NOMO-1 treated with dmso at 0.1 percent for 144 hours (cell line): ENCODE measurements around the gene CCDC170.
"Not testable (repeated sequence)": the region's sequence is repeated elsewhere in the genome, so short reads cannot be mapped to it uniquely, and the experiment has no call there.

ENCODE experiments used
- DNase-seq: peaks from one replicate; lab custom pipeline; 2025; ENCODE audit not compliant: unreplicated experiment; lab: John Stamatoyannopoulos, UW

CCDC170 gene, protein sequence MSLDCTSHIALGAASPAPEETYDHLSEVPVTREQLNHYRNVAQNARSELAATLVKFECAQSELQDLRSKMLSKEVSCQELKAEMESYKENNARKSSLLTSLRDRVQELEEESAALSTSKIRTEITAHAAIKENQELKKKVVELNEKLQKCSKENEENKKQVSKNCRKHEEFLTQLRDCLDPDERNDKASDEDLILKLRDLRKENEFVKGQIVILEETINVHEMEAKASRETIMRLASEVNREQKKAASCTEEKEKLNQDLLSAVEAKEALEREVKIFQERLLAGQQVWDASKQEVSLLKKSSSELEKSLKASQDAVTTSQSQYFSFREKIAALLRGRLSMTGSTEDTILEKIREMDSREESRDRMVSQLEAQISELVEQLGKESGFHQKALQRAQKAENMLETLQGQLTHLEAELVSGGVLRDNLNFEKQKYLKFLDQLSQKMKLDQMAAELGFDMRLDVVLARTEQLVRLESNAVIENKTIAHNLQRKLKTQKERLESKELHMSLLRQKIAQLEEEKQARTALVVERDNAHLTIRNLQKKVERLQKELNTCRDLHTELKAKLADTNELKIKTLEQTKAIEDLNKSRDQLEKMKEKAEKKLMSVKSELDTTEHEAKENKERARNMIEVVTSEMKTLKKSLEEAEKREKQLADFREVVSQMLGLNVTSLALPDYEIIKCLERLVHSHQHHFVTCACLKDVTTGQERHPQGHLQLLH

DNA sequence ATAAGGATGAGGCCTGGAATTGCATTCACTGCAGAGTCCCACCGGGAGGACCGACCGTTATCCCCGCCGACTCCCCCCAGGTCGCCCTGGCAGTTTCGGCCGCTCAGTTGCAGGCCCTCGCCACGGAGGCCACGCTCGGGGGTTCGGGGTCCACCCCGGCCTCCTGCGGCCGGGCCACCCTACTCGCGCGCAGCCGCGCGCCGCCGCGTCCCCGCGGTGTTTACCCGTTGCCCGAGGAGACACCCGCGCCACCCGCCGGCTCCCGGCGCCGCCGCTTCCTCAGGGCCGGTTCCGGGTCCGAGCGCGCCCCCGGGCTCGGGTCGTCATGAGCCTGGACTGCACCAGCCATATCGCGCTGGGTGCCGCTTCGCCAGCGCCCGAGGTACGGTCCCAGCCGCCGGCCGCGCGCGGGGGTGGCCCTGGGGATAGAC is at the start of gene CCDC170:
Gene CCDC170, plus strand, starts transcription at position 214 of the 431 bp plus-strand sequence. Its CDS starts 112 bp downstream, at position 326.
- no peak for DNase-seq

DNA sequence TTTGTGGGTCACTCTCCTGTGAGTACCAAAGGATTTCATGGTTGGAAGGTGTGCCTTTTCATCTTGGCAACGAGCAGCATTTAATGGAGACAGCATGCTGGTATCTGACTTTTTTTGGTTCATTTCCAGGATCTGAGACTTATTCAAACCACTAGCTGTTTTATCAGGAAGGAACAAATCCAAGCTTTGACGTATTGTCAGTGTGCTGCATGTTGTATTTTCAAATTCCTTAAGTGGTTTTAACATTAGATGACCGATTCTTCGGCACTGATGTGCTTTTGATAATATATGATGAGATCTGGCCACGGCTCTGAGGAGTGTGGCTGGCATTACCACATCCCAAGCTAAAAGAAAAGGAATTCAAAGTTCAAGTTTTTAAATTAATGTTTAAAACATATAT is 48.3 kb upstream of the CCDC170 start:
- DNase-seq: no peak

DNA sequence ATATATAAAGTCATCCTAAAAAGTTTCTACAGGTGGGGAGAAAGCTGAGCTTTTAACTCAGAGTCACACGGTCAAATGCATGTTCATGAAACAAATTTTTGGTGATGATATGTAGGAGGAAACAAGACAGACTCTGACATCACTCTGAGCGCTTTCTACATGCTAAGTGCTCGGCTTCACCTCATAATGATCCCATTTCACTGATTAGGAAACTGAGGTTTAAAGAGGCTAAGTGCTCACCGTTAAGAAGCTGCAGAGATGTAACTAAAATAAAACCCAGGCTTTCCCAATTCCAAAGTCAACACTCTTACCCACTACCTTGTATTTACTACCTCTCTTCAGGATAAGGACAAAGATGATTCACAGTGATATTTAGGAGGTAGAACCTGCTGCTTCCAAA is 46.6 kb upstream of the CCDC170 start:
- no peak for DNase-seq

GRCh38 chr6:151448623-151449022 is 45.2 kb upstream of the CCDC170 start:
- DNase-seq: no peak

DNA sequence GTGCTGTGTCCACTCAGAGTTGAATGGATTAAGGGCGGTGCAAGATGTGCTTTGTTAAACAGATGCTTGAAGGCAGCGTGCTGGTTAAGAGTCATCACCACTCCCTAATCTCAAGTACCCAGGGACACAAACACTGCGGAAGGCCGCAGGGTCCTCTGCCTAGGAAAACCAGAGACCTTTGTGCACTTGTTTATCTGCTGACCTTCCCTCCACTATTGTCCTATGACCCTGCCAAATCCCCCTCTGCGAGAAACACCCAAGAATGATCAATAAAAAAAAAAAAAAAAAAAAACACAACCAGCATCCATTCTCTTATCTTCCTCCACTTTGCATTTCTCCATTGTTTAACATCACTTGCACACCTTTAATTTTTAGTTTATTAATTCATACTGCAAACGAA is 42.9 kb upstream of the CCDC170 start:
- not testable (repeated sequence) for DNase-seq

GRCh38 chr6:151451417-151451949 is 42.3 kb upstream of the CCDC170 start:
- DNase-seq: no peak

DNA sequence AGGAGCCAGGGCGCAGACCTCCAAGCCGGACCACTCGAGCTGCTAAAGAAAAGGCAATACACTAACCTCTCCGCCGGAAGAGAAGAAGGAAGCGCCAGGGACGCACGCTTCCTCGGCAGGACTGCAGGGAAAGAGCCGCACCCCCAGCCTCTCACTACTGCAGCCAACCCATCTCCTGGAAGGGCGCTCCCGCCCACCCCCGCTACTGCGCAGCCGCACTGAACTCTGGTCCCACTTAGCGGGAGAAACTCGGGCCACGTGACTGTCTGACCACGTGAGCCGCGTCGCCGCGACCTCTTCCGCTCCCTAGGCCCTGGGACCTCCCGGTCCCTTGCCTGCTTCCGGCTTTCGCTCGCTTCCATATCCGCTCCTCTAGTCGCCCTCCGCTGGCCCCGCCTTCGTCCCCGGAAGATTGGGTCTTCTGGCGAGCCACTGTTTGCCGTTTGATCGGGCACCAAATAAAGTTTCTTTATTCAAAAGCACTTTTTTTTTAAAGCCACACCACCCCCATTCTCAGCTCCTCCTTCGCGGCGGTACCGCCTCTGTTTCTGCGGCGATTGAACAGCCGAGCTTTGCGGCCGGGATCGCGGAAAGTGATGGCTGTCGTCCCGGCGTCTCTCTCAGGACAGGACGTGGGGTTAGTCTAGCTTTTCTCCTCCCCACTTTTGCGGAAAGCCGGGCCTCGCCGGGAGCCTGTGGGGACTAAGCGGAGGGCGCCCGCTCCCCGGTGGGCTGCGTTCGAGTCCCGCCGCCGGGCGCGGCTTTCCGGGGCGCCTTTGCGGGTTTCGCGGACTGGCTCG is 41.7 kb upstream of the CCDC170 start, which contains the start of gene RMND1:
Gene RMND1, minus strand, starts transcription at position 177 of the 800 bp plus-strand sequence. CDS start 6,315 bp downstream, outside the sequence.
- DNase-seq: peak; percentile 100

DNA sequence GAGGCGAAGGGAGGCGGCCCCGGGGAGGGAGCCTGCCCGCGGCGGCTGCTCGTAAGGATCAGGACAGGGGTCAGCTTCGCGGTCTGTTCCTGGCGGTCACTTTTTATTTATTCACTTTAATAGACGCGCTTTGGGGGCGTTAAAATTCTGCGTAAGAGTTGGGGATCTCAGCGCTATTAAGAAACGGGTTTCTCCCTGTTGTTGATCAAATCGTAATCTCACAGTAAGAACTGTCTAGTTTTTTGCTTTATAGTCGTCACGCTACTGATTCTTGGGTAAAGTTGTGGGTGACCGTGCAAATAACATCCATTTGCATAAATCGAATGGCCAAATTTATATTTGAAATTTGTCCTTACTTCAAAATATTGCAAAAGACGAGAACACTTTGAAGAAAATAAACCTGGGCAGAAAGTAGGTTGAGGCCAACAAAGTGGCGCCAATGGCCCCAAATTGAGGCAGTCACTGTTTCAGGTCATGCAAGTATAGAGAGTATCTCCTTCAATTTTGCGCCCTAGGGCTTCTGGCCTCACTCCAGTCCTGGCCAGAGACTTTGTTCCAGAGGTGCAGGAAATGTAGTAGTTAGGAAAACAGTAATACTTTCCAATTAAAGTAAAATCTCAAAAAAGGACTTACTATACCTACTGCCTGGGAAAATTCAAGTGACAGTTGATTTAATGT is 40.9 kb upstream of the CCDC170 start:
- DNase-seq: no peak

- not testable (repeated sequence) for DNase-seq
These were observed 37.9 kb upstream of the CCDC170 start for GRCh38 chr6:151455751-151456398.

- DNase-seq: no peak
These were observed 32.1 kb upstream of the CCDC170 start for GRCh38 chr6:151461673-151462072.

DNA sequence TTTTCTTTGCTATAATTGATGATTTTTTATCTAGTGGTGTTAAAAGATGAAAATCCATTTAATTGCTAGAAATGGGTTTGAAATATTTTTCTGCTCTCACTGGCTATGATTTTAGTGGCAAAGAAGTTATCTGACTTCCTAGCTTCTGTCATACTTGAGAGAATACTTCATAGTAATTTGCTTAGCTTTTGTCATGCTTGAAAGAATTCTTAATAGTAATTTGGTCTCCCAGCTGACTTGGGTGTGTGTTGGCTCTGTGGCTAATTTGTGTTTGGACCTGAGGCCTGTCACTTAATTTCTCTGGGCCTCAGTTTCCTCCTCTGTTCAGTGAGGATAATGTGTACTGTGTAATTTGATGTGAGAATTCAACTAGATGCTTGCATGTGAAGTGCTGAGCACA is 29.1 kb upstream of the CCDC170 start:
- DNase-seq: no peak

DNA sequence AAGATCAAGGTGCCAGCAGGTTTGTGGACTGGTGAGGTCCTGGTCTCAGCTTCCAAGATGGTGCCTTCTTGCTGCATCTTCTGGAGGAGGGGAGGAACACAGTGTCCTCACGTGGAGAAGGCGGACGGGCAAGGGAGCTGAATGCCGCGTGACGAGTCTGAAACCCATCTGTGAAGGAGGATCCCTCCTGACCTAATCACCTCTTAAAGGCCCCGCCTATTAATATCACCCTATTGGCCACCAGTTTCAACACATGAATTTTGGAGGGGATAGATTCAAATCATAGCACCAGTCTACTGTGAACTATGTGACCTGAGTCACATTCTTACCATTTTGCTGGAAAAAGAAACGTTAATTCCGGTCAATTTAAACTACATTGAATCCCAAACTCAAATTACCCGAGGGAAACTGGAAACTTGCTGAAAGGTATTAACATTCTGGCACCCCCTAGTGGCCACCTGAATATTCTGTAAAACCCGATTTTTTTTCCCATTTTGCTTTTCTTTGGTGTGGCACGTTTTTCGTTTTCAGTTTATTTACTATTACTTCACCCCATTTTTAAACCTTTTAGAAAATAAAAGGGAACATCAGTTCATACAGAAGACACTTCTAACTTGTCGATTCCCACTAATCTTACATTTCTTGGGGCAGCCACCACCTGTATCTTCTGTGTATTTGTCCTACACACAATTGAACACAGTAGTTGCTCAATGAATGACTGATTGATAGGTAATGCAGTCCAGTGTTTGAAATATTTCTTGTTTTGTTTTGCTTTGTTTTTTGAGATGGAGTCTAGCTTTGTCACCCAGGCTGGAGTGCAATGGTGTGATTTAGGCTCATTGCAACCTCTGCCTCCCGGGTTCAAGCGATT is 17.9 kb upstream of the CCDC170 start:
- DNase-seq: no peak

DNA sequence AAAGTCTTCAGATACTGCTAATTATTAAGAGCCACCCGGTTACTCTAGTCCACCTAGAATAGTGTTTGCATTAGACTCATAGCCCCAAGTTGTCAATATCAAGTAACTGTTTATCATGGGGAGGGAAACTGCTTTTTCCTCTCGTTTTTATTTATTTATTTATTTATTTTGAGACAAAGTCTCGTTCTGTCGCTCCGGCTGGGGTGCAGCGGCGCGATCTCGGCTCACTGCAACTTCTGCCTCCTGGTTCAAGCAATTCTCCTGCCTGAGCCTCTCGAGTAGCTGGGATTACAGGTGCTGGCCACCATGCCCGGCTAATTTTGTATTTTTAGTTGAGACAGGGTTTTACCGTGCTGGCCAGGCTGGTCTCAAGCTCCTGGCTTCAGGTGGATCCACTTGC is 16.1 kb upstream of the CCDC170 start:
- DNase-seq: no peak

- DNase-seq: no peak
These were observed 15.1 kb upstream of the CCDC170 start for GRCh38 chr6:151478670-151479069.

DNA sequence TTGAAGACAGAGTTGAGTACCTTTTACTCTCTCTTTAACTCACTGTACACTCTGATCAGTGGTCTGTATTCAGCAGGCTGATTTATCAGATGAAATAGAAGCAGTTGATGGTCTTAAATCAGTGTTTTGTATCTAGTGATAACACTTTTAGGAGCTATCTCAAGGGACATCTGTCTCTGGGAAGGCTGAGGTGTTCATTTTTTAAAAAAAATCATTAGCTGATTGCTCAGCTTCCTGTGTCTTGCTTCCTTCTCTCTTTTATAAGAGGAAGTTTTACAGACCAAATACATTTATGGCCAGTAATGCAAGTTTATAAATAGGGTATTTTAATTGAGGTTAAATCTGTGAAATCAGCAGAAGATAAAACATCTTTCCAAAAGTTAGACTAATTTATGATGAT is 12.0 kb upstream of the CCDC170 start:
- DNase-seq: peak; percentile 11

DNA sequence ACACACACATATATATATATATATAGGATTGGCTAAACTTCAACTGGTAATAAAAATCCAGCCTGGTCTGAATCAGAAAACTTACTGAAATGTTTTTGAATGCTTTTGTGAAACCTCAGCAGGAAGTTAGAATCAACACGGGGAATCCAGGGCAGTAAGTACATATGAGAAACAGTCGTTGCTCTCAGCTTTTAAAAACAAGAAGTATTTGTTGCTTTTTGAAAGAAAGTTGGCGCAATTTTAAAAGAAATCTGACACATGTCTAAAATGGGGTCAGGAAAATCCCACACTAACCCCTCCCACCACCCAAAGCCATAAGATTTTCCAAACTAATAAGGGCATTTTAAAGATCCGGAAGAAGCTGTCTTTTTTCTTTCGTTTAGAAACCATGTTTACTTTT is 11.5 kb upstream of the CCDC170 start:
- peak; percentile 10 for DNase-seq

GRCh38 chr6:151483994-151484393 is 9.8 kb upstream of the CCDC170 start:
- no peak for DNase-seq

- no peak for DNase-seq
These were observed 5.6 kb upstream of the CCDC170 start for GRCh38 chr6:151488226-151488625.

DNA sequence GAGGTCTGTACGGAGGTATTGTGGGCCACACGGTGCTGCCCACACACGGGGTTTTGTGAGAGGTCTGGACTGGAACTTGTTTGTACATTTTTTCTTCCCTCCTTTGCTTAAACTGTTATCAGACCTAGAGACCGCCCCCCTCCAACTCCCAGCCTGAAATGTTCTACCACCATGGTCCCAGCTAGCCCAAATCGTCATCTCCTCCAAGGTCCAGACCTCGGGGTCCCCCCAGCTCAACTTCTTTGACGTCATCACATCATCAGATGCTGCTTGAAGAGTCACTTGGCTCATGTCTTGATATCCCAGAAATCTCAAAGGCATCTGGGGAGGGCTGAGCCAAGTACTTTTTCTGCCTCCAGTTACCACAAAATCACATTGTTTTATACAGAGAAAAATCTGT is 2.8 kb upstream of the CCDC170 start:
- DNase-seq: no peak
